GM21360 (cell line): ENCODE results near the gene CEP170B.
"Not testable (repeated sequence)": the region's sequence is repeated elsewhere in the genome, so short reads cannot be mapped to it uniquely, and the experiment has no call there.

Experiments
- ATAC-seq: cut with Tn5 transposase; IDR thresholded peaks from one replicate; pipeline ENCODE4 v1.9.1; 2021; ENCODE audit warnings: mild to moderate bottlenecking, moderate library complexity; ENCODE audit not compliant: unreplicated experiment

The CEP170B gene

GRCh38 chr14:104877066-104877805 is 12.2 kb downstream of the CEP170B start:
- no peak for ATAC-seq

GRCh38 chr14:104877806-104878550 is 12.9 kb downstream of the CEP170B start:
- no peak for ATAC-seq

- no peak for ATAC-seq
Observed at GRCh38 chr14:104878582-104878981, 13.5 kb downstream of the CEP170B start.

- no peak for ATAC-seq
Observed at GRCh38 chr14:104879201-104879982, 14.3 kb downstream of the CEP170B start.

- ATAC-seq: no peak
Observed at GRCh38 chr14:104879983-104880565, 15.0 kb downstream of the CEP170B start.

- no peak for ATAC-seq
Observed at GRCh38 chr14:104880584-104881210, 15.6 kb downstream of the CEP170B start.

GRCh38 chr14:104881369-104881979 is 16.4 kb downstream of the CEP170B start:
- no peak for ATAC-seq

- ATAC-seq: no peak
Observed at GRCh38 chr14:104882325-104882973, 17.4 kb downstream of the CEP170B start.

- no peak for ATAC-seq
Observed at GRCh38 chr14:104882991-104883660, 18.1 kb downstream of the CEP170B start.

- no peak for ATAC-seq
Observed at GRCh38 chr14:104883681-104884361, 18.8 kb downstream of the CEP170B start.

- not testable (repeated sequence) for ATAC-seq
Observed at GRCh38 chr14:104884381-104884780, 19.3 kb downstream of the CEP170B start.

GRCh38 chr14:104885031-104885972 is 20.2 kb downstream of the CEP170B start:
- no peak for ATAC-seq

GRCh38 chr14:104885973-104886689 is 21.1 kb downstream of the CEP170B start:
- no peak for ATAC-seq

GRCh38 chr14:104886690-104887622 is 21.9 kb downstream of the CEP170B start:
- no peak for ATAC-seq

- no peak for ATAC-seq
Observed at GRCh38 chr14:104887623-104888488, 22.8 kb downstream of the CEP170B start.
